HEK293 (cell line): ENCODE data around the gene STARD9.

ENCODE experiments used
- CTCF ChIA-PET: fragments of 350-600 bp; formaldehyde crosslinking; extraction: SDS; loops from one replicate; lab custom pipeline; 2021; ENCODE audit warnings: antibody characterized with exemption; lab: Yijun Ruan, JAX
- POLR2A ChIA-PET: fragments of 300-600 bp; formaldehyde crosslinking; extraction: SDS; loops from one replicate; lab custom pipeline; 2020; ENCODE audit warnings: antibody characterized with exemption, inconsistent platforms; lab: Yijun Ruan, JAX
- H3K27ac ChIP-seq: fragments of 200-500 bp; sonication (Bioruptor generic); 2 replicates; pipeline ENCODE4 v1.5.1; 2014; ENCODE audit warnings: low read depth, low read length, control low read depth, inconsistent platforms; ENCODE audit errors: extremely low read depth
- H3K36me3 ChIP-seq, 2 experiments: fragments of 200-500 bp in 1 of 2; sonication (Bioruptor generic) in 1 of 2; 1 replicate in 1 of 2; 2 replicates in 1 of 2; pipeline ENCODE4 v1.5.1; 2014 to 2017; ENCODE audit warnings: inconsistent platforms in 2 of 2, low read length in 2 of 2; ENCODE audit not compliant: control insufficient read depth in 2 of 2, insufficient read depth in 1 of 2
- H3K4me1 ChIP-seq: fragments of 200-500 bp; sonication (Bioruptor generic); 2 replicates; pipeline ENCODE4 v1.5.1; 2014; ENCODE audit warnings: mild to moderate bottlenecking, low read length, inconsistent platforms; ENCODE audit not compliant: control insufficient read depth, insufficient read depth
- H3K4me3 ChIP-seq: 2 replicates; pipeline ENCODE4 v1.5.1; 2011; ENCODE audit warnings: low read depth, mild to moderate bottlenecking, control low read depth, low read length, moderate library complexity
- H3K9me3 ChIP-seq: fragments of 200-500 bp; sonication (Bioruptor generic); 2 replicates; pipeline ENCODE4 v1.5.1; 2014; ENCODE audit warnings: low read depth, low read length, inconsistent platforms; ENCODE audit not compliant: control insufficient read depth, insufficient read depth
- BCL11A ChIP-seq: fragments of 450-650 bp; formaldehyde crosslinking; IDR thresholded peaks from 2 replicates; pipeline ENCODE4 v1.5.1; 2016; ENCODE audit warnings: low read depth, missing biosample characterization, missing genetic modification characterization
- GLIS2 ChIP-seq: fragments of 450-650 bp; formaldehyde crosslinking; IDR thresholded peaks from 2 replicates; pipeline ENCODE4 v1.5.1; 2016; ENCODE audit warnings: missing biosample characterization, missing genetic modification characterization
- HOXA7 ChIP-seq: sonication (generic); formaldehyde crosslinking; IDR thresholded peaks from 2 replicates; pipeline ENCODE4 v1.8.1; 2022; ENCODE audit warnings: missing genetic modification reagents, borderline replicate concordance
- KLF1 ChIP-seq: fragments of 450-650 bp; formaldehyde crosslinking; IDR thresholded peaks from 2 replicates; pipeline ENCODE4 v1.5.1; 2016; ENCODE audit warnings: missing biosample characterization, missing genetic modification characterization
- KLF9 ChIP-seq: fragments of 450-650 bp; formaldehyde crosslinking; IDR thresholded peaks from 2 replicates; pipeline ENCODE4 v1.5.1; 2016; ENCODE audit warnings: missing biosample characterization, missing genetic modification characterization, low read depth
- ZBTB17 ChIP-seq: fragments of 450-650 bp; formaldehyde crosslinking; IDR thresholded peaks from 2 replicates; pipeline ENCODE4 v1.5.1; 2016; ENCODE audit warnings: missing biosample characterization, missing genetic modification characterization
- ZBTB8A ChIP-seq: fragments of 450-650 bp; formaldehyde crosslinking; IDR thresholded peaks from 2 replicates; pipeline ENCODE4 v1.5.1; 2016; ENCODE audit warnings: missing biosample characterization, missing genetic modification characterization
- ZFHX2 ChIP-seq: fragments of 450-650 bp; formaldehyde crosslinking; conservative IDR thresholded peaks from 2 replicates; pipeline ENCODE4 v1.5.1; 2016; ENCODE audit warnings: missing biosample characterization, missing genetic modification characterization
- ZFP37 ChIP-seq: fragments of 450-650 bp; formaldehyde crosslinking; IDR thresholded peaks from 2 replicates; pipeline ENCODE4 v1.5.1; 2016; ENCODE audit warnings: missing biosample characterization, missing genetic modification characterization
- ZNF121 ChIP-seq: fragments of 450-650 bp; formaldehyde crosslinking; IDR thresholded peaks from 2 replicates; pipeline ENCODE4 v1.5.1; 2016; ENCODE audit warnings: missing biosample characterization, missing genetic modification characterization
- ZNF132 ChIP-seq: fragments of 450-650 bp; formaldehyde crosslinking; IDR thresholded peaks from 2 replicates; pipeline ENCODE4 v1.5.1; 2017; ENCODE audit warnings: missing biosample characterization, missing genetic modification characterization, borderline replicate concordance
- ZNF155 ChIP-seq: fragments of 450-650 bp; formaldehyde crosslinking; IDR thresholded peaks from 2 replicates; pipeline ENCODE4 v1.5.1; 2016; ENCODE audit warnings: missing biosample characterization, missing genetic modification characterization
- ZNF214 ChIP-seq: fragments of 450-650 bp; formaldehyde crosslinking; IDR thresholded peaks from 2 replicates; pipeline ENCODE4 v1.5.1; 2017; ENCODE audit warnings: missing biosample characterization, mild to moderate bottlenecking, missing genetic modification characterization, borderline replicate concordance
- ZNF335 ChIP-seq: fragments of 450-650 bp; formaldehyde crosslinking; conservative IDR thresholded peaks from 2 replicates; pipeline ENCODE4 v1.5.1; 2016; ENCODE audit warnings: missing biosample characterization, missing genetic modification characterization
- ZNF473 ChIP-seq: fragments of 450-650 bp; formaldehyde crosslinking; IDR thresholded peaks from 2 replicates; pipeline ENCODE4 v1.5.1; 2017; ENCODE audit warnings: missing biosample characterization, missing genetic modification characterization
- ZNF600 ChIP-seq: fragments of 450-650 bp; formaldehyde crosslinking; IDR thresholded peaks from 2 replicates; pipeline ENCODE4 v1.5.1; 2016; ENCODE audit warnings: missing biosample characterization, missing genetic modification characterization
- ZNF654 ChIP-seq: fragments of 450-650 bp; formaldehyde crosslinking; IDR thresholded peaks from 2 replicates; pipeline ENCODE4 v1.5.1; 2016; ENCODE audit warnings: low read depth, missing biosample characterization, missing genetic modification characterization
- ZNF664 ChIP-seq: fragments of 450-650 bp; formaldehyde crosslinking; IDR thresholded peaks from 2 replicates; pipeline ENCODE4 v1.5.1; 2016; ENCODE audit warnings: missing biosample characterization, missing genetic modification characterization
- ZNF76 ChIP-seq: fragments of 450-650 bp; formaldehyde crosslinking; IDR thresholded peaks from 2 replicates; pipeline ENCODE4; 2016; ENCODE audit warnings: low read depth, missing biosample characterization, missing genetic modification characterization, borderline replicate concordance
- TF ChIP-seq, protein P1 (sequence below): fragments of 450-650 bp; formaldehyde crosslinking; optimal IDR thresholded peaks from 2 replicates; pipeline ENCODE3; 2016; ENCODE audit warnings: missing biosample characterization, mild to moderate bottlenecking, missing genetic modification characterization
- TF ChIP-seq, protein P2 (sequence below): IDR thresholded peaks from 2 replicates; pipeline ENCODE4 v1.6.1; 2011; ENCODE audit warnings: mild to moderate bottlenecking, low read depth, low read length, borderline replicate concordance
- TF ChIP-seq, protein P3 (sequence below): fragments of 450-650 bp; formaldehyde crosslinking; IDR thresholded peaks from 2 replicates; pipeline ENCODE4 v1.5.1; 2016; ENCODE audit warnings: missing biosample characterization, missing genetic modification characterization
- TF ChIP-seq, protein P4 (sequence below): fragments of 450-650 bp; formaldehyde crosslinking; IDR thresholded peaks from 2 replicates; pipeline ENCODE4 v1.5.1; 2016; ENCODE audit warnings: missing biosample characterization, missing genetic modification characterization

The STARD9 gene

DNA sequence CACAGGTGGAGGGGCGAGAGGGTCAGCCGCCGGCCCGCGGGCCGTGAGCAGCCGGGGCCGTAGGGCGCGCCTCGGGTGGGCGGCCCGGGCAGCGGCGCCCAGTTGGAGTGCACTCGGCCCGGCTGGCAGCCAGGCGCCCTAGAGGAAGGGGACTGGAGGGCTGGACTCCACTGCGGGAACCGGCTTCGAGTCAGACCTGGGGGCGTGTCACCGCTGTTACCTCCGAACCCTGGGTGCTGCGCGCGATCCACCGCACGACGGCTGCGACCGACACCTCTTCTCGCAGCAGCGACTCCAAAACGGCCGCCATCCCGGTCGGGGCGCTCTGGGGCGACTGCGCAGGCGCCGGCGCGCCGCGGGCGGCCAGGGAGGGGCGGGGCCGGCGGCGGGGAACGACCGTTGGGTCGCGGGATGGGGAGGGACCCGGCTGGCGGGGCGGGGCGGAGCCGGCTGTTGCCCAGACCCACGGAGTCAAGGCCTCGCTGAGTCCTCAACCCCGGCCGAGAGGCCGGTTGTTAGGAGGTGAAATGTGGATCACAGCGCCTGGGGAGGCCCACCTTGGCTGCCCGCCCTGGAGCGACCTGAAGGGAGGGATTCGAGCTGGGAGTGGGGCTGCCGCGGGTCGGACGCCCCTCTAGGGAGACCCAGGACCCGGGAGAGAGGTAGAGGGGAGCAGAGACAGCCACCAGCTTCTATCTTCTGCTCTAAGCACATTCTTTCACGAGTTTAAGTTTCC is 161.6 kb downstream of the STARD9 start, which contains the start of gene CDAN1 (continued):
- TF ChIP-seq ZBTB17 (tag by site-specific recombination) (no peak; the same call in 1 of the 2 replicates), ZNF214 (no peak), KLF9 (tag by site-specific recombination) (peak; percentile 60; the same call in 1 of the 2 replicates), GLIS2 (peak; percentile 71), ZFP37 (tag by site-specific recombination) (no peak), ZNF664 (tag by site-specific recombination) (no peak), ZBTB8A (0 out of 2 replicates have a peak, but pooled peaks have one; percentile 49), ZNF335 (tag by site-specific recombination) (peak; percentile 36; the same call in 1 of the 2 replicates), ZNF155 (no peak), ZNF600 (peak; percentile 65; the same call in 1 of the 2 replicates), ZNF76 (tag by site-specific recombination) (no peak)
- TF ChIP-seq, protein P1, sequence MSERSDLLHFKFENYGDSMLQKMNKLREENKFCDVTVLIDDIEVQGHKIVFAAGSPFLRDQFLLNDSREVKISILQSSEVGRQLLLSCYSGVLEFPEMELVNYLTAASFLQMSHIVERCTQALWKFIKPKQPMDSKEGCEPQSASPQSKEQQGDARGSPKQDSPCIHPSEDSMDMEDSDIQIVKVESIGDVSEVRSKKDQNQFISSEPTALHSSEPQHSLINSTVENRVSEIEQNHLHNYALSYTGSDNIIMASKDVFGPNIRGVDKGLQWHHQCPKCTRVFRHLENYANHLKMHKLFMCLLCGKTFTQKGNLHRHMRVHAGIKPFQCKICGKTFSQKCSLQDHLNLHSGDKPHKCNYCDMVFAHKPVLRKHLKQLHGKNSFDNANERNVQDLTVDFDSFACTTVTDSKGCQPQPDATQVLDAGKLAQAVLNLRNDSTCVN (tag by site-specific recombination) = peak; percentile 56

DNA sequence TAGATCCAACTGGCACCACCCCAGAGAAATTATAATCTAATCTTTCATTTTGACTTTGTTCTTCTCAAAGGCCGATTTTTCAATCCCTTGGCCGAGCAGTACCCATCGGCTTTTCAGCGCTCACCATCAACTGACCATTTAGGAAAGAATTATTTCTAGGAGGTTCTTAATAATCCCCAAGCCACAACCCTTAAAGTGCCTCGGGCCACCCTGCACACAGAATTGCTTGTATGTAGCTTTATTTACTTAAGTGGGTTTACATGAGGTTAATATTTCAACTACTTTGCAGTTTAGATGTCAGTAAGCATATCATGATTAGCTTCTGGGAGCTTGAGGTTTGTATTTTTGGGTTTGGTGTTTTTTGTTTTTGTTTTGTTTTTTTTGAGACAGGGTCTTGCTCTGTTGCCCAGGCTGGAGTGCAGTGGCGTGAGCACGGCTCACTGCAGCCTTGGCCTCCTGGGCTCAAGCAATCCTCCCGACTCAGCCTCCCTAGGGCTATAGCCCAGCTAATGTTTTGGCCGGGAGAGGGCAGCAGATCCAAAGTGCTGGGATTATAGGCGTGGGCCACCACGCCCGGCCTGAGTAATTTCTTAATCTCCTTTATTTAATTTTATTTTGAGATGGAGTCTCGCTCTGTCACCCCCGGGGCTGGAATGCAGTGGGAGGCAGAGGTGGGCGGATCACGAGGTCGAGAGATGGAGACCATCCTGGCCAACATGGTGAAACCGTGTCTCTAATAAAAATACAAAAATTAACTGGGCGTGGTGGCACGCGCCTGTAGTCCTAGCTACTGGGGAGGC is 162.3 kb downstream of the STARD9 start:
- Histone ChIP-seq H3K4me1 (peaks cover 4% of the 10 kb centered on the region; the same call in 1 of the 2 replicates), H3K9me3 (no peaks in the 10 kb centered on the region), H3K36me3 (peaks cover 0 to 28% of the 10 kb centered on the region in 2 experiments; a peak in 2 of 3 replicates), H3K27ac (peak overlapping the region; percentile 69), H3K4me3 (peak overlapping the region; percentile 48; the same call in 1 of the 2 replicates)
- TF ChIP-seq BCL11A (tag by site-specific recombination) (no peak), ZBTB17 (tag by site-specific recombination) (0 out of 2 replicates have a peak, but pooled peaks have one; percentile 21), ZNF121 (tag by site-specific recombination) (peak; percentile 95), ZNF654 (tag by site-specific recombination) (0 out of 2 replicates have a peak, but pooled peaks have one; percentile 9), KLF1 (tag by site-specific recombination) (peak; percentile 21; the same call in 1 of the 2 replicates), ZFHX2 (0 out of 2 replicates have a peak, but pooled peaks have one; percentile 21)
- TF ChIP-seq, protein P2, sequence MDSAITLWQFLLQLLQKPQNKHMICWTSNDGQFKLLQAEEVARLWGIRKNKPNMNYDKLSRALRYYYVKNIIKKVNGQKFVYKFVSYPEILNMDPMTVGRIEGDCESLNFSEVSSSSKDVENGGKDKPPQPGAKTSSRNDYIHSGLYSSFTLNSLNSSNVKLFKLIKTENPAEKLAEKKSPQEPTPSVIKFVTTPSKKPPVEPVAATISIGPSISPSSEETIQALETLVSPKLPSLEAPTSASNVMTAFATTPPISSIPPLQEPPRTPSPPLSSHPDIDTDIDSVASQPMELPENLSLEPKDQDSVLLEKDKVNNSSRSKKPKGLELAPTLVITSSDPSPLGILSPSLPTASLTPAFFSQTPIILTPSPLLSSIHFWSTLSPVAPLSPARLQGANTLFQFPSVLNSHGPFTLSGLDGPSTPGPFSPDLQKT = no peak
- CTCF ChIA-PET = interaction anchor here (0.6 to 4.1 kb wide), 10 partner anchors 20 to 356 kb away, joined by 3 to 33 read pairs (median 4); no protein-coding TSS in a partner anchor
- POLR2A ChIA-PET = no interaction called here

DNA sequence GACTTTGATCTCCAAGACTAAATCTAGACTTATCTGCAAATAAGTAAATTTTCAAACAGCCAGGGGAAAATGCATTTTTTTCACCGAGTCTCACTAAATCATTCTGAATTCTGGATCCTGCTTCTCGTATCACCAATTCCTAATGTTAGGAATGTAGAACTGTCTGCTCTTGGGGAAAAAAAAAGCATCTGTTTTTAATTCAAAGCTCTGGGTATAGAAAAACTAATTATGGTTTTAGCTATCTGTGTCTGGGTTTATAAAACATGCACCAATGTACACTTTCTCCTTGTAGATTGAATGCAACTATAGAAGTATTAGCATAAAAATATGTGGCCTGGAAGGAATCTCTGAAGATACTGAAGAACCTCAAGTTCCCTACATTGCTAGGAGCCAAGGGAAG is 166.3 kb downstream of the STARD9 start:
- peaks cover 0 to 5% of the 10 kb centered on the region in 2 experiments; a peak in 1 of 3 replicates for H3K36me3 ChIP-seq
- POLR2A ChIA-PET = no interaction called here
- CTCF ChIA-PET = interaction anchor here (1.1 kb wide), 1 partner anchor 185 kb away, joined by 7 read pairs; no protein-coding TSS in a partner anchor
- no peak overlapping the region for H3K4me3 ChIP-seq
- no peaks in the 10 kb centered on the region; the same call in 1 of the 2 replicates for H3K4me1 ChIP-seq
- no peak overlapping the region for H3K27ac ChIP-seq
- H3K9me3 ChIP-seq = no peaks in the 10 kb centered on the region
- no peak for TF ChIP-seq ZNF132 (tag by site-specific recombination)
- TF ChIP-seq, protein P3, sequence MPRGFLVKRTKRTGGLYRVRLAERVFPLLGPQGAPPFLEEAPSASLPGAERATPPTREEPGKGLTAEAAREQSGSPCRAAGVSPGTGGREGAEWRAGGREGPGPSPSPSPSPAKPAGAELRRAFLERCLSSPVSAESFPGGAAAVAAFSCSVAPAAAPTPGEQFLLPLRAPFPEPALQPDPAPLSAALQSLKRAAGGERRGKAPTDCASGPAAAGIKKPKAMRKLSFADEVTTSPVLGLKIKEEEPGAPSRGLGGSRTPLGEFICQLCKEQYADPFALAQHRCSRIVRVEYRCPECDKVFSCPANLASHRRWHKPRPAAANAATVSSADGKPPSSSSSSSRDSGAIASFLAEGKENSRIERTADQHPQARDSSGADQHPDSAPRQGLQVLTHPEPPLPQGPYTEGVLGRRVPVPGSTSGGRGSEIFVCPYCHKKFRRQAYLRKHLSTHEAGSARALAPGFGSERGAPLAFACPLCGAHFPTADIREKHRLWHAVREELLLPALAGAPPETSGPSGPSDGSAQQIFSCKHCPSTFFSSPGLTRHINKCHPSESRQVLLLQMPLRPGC (tag by site-specific recombination) = no peak
- TF ChIP-seq BCL11A (tag by site-specific recombination) = no peak
- TF ChIP-seq, protein P4, sequence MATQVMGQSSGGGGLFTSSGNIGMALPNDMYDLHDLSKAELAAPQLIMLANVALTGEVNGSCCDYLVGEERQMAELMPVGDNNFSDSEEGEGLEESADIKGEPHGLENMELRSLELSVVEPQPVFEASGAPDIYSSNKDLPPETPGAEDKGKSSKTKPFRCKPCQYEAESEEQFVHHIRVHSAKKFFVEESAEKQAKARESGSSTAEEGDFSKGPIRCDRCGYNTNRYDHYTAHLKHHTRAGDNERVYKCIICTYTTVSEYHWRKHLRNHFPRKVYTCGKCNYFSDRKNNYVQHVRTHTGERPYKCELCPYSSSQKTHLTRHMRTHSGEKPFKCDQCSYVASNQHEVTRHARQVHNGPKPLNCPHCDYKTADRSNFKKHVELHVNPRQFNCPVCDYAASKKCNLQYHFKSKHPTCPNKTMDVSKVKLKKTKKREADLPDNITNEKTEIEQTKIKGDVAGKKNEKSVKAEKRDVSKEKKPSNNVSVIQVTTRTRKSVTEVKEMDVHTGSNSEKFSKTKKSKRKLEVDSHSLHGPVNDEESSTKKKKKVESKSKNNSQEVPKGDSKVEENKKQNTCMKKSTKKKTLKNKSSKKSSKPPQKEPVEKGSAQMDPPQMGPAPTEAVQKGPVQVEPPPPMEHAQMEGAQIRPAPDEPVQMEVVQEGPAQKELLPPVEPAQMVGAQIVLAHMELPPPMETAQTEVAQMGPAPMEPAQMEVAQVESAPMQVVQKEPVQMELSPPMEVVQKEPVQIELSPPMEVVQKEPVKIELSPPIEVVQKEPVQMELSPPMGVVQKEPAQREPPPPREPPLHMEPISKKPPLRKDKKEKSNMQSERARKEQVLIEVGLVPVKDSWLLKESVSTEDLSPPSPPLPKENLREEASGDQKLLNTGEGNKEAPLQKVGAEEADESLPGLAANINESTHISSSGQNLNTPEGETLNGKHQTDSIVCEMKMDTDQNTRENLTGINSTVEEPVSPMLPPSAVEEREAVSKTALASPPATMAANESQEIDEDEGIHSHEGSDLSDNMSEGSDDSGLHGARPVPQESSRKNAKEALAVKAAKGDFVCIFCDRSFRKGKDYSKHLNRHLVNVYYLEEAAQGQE (tag by site-specific recombination) = no peak
- no peak for TF ChIP-seq ZNF473 (tag by site-specific recombination)
- no peak for TF ChIP-seq HOXA7 (CRISPR knock-in tag)
